Activated naive CD4-positive, alpha-beta T cell treated with anti-CD3 and anti-CD28 coated beads for 36 hours (primary cell): Measurements from ENCODE around the gene PRX. TPM values are rescaled to one million over a fixed set of nuclear protein-coding genes. Genes with fewer than 3 reads are reported as not detected.

Experiments
- CTCF ChIA-PET: fragments of 350-600 bp; sonication (Branson Sonifier 250); formaldehyde crosslinking; loops from one replicate; lab custom pipeline; 2021; ENCODE audit warnings: antibody characterized with exemption; lab: Charles Lee
- DNase-seq: peaks from one replicate; pipeline ENCODE4 v3.0.0-alpha.2; 2020
- H3K27ac Mint-ChIP-seq: one replicate; pipeline ENCODE4 v1.8.0; 2021; ENCODE audit warnings: mild to moderate bottlenecking, mixed read lengths
- H3K27me3 Mint-ChIP-seq: one replicate; pipeline ENCODE4 v1.8.0; 2021; ENCODE audit warnings: low read depth, mixed read lengths
- H3K36me3 Mint-ChIP-seq: one replicate; pipeline ENCODE4 v1.8.0; 2021; ENCODE audit warnings: low read depth, mixed read lengths
- H3K4me1 Mint-ChIP-seq: one replicate; pipeline ENCODE4 v1.8.0; 2021; ENCODE audit warnings: low read depth, mixed read lengths
- H3K4me3 Mint-ChIP-seq: one replicate; pipeline ENCODE4 v1.8.0; 2021; ENCODE audit warnings: mild to moderate bottlenecking, moderate library complexity, mixed read lengths
- H3K9me3 Mint-ChIP-seq: one replicate; pipeline ENCODE4 v1.8.0; 2021; ENCODE audit warnings: mixed read lengths
- intact Hi-C: fragments of 100-400 bp; cut with micrococcal nuclease; formaldehyde crosslinking; loops from one replicate; pipeline ENCODE4 v1.15.1; 2023
- total RNA-seq, 2 experiments: library from RNA; stranded (reverse); gene quantifications; one replicate each; pipeline ENCODE4 v1.2.3, GENCODE V29; 2021

Gene PRX
- total RNA-seq, 2 experiments from 2014 or later, result 1.5 TPM

- no peaks in the 10 kb centered on the region for H3K9me3 Mint-ChIP-seq
- no peak overlapping the region for H3K4me3 Mint-ChIP-seq
- H3K27me3 Mint-ChIP-seq, result no peaks in the 10 kb centered on the region
- intact Hi-C loops, result no loop called here
- CTCF ChIA-PET, result interaction anchor here (1.3 kb wide), 1 partner anchor 89 kb away, joined by 3 read pairs; no protein-coding TSS in a partner anchor
- H3K36me3 Mint-ChIP-seq, result no peaks in the 10 kb centered on the region
- no peak overlapping the region for H3K27ac Mint-ChIP-seq
- DNase-seq, result no peak
- peaks cover 8% of the 10 kb centered on the region for H3K4me1 Mint-ChIP-seq
These were observed 19.0 kb downstream of the PRX start for GRCh38 chr19:40393894-40394815.

GRCh38 chr19:40392894-40393517, 20.2 kb downstream of the PRX start:
- intact Hi-C loops, result no loop called here
- DNase-seq, result no peak
- Mint-ChIP-seq H3K27ac (no peak overlapping the region), H3K27me3 (no peaks in the 10 kb centered on the region), H3K9me3 (no peaks in the 10 kb centered on the region), H3K4me3 (no peak overlapping the region), H3K36me3 (no peaks in the 10 kb centered on the region), H3K4me1 (peaks cover 3% of the 10 kb centered on the region)
- CTCF ChIA-PET, result no interaction called here

- no peak overlapping the region for H3K4me3 Mint-ChIP-seq
- no peaks in the 10 kb centered on the region for H3K27me3 Mint-ChIP-seq
- H3K36me3 Mint-ChIP-seq, result no peaks in the 10 kb centered on the region
- intact Hi-C loops, result no loop called here
- no peaks in the 10 kb centered on the region for H3K9me3 Mint-ChIP-seq
- H3K4me1 Mint-ChIP-seq, result no peaks in the 10 kb centered on the region
- CTCF ChIA-PET, result no interaction called here
- no peak for DNase-seq
- H3K27ac Mint-ChIP-seq, result no peak overlapping the region
These were observed 21.1 kb downstream of the PRX start for GRCh38 chr19:40392123-40392522.

DNA sequence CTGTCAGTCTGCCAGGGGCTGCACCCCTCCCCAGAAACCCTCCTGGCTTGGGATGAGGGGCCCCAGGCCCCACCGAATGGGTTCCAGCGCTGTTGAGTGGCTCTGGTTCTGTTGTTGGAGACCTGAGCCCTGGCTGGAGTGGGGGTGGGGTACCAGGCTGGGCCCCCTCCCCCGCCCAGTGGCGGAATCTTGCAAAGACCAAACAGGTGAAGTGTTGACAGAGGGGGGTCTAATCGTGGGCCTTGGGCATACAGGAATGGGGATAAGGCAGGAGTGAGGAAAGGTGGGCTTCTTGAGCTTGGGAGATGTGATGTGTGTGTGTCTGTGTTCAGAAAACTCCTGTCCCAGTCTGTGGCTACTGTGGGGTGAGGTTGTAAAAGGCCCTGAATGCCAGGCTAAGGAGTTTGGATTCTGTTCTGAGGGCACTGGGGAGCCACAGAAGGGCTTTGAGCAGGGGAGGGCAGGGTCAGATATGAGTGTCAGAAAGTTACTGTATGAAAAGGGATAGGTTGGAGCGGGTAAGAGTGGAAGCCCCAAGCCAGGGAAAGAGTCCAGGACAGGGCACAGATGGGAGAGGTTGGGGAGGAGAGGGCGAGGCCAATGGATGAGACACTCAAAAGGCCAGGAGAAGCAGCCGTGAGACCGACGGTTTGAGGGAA, 23.0 kb downstream of the PRX start, which contains the start of gene HIPK4:
Gene HIPK4 (minus strand): TSS at position 98 of the 659 bp plus-strand sequence. CDS start 279 bp downstream, outside the sequence.
- H3K36me3 Mint-ChIP-seq, result no peaks in the 10 kb centered on the region
- H3K27ac Mint-ChIP-seq, result no peak within 1 kb of the TSS
- DNase-seq, result no peak
- H3K4me1 Mint-ChIP-seq, result no peaks in the 10 kb centered on the region
- no peaks in the 10 kb centered on the region for H3K27me3 Mint-ChIP-seq
- no peaks in the 10 kb centered on the region for H3K9me3 Mint-ChIP-seq
- intact Hi-C loops, result no loop called here
- CTCF ChIA-PET, result no interaction called here
- no peak within 1 kb of the TSS for H3K4me3 Mint-ChIP-seq

- Mint-ChIP-seq H3K36me3 (no peaks in the 10 kb centered on the region), H3K27ac (no peak overlapping the region), H3K9me3 (no peaks in the 10 kb centered on the region), H3K27me3 (no peaks in the 10 kb centered on the region), H3K4me1 (no peaks in the 10 kb centered on the region), H3K4me3 (no peak overlapping the region)
- intact Hi-C loops, result no loop called here
- DNase-seq, result no peak
- CTCF ChIA-PET, result no interaction called here
These were observed 23.6 kb downstream of the PRX start for GRCh38 chr19:40389404-40390083.

DNA sequence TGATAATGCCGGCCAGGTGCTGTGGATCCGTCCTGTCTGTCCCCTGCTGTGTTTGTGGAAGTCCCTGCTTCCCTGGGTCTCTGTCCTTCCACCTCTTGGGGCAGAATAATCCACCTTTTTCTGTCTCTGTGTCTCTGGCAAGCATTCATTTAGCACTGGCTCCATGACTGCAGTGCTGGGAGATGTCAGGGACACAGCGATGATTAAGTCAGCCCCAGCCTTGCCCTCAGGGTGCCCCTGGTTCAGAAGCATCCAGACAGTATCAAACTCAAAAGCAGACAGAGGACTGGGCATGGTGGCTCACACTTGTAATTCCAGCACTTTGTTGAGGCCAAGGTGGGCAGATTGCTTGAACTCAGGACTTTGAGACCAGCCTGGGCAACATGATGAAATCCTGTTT, 24.7 kb downstream of the PRX start:
- H3K4me1 Mint-ChIP-seq, result no peaks in the 10 kb centered on the region
- H3K4me3 Mint-ChIP-seq, result no peak overlapping the region
- H3K36me3 Mint-ChIP-seq, result no peaks in the 10 kb centered on the region
- CTCF ChIA-PET, result no interaction called here
- no peaks in the 10 kb centered on the region for H3K9me3 Mint-ChIP-seq
- no peak for DNase-seq
- H3K27me3 Mint-ChIP-seq, result no peaks in the 10 kb centered on the region
- intact Hi-C loops, result no loop called here
- H3K27ac Mint-ChIP-seq, result no peak overlapping the region

DNA sequence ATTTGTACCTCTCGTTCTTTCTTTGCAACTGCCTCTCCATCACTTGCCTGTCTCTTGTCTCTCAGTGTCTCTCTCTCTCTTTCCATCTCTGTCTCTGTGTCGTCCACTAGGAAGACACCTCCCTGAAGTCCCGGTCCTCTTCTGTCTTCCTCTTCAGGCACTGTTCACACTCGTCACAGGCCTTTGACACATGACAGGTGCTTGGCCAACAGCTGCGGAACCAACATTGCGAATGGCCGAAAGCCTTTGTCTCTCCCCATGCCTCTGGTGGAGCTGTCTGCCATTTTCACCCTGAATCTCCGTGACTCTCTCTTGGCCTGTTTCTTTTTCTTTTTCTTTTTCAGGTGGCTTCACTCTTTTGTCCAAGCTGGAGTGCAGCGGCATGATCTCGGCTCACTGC, 26.0 kb downstream of the PRX start:
- H3K4me3 Mint-ChIP-seq, result no peak overlapping the region
- no peaks in the 10 kb centered on the region for H3K27me3 Mint-ChIP-seq
- H3K4me1 Mint-ChIP-seq, result no peaks in the 10 kb centered on the region
- H3K36me3 Mint-ChIP-seq, result no peaks in the 10 kb centered on the region
- no peak for DNase-seq
- intact Hi-C loops, result no loop called here
- CTCF ChIA-PET, result no interaction called here
- no peaks in the 10 kb centered on the region for H3K9me3 Mint-ChIP-seq
- H3K27ac Mint-ChIP-seq, result no peak overlapping the region

DNA sequence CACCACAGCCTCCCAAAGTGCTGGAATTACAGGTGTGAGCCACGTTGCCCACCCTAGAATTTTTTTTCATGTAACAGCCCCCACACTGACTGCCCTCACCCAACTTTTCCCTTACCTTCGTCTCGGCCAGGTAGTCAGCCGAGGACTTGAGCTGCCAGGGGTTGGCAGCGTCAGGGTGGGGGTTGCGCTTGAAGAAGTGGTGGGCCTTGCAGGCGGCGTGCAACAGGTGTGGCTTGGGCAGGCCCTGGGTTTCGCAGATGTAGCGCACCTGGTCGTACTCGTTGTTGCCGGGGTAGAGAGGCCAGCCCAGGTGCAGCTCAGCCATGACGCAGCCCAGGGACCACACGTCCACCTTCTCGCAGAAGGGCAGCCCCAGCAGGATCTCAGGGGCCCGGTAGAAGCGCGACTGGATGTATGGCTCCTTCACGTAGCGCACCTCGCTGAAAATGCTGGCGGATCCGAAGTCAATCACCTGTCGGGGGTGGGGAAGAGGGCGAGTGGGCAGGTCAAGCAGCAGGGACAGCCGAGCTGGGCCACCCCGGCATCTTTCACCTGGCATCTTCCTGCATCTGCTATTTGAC, 29.4 kb downstream of the PRX start:
- CTCF ChIA-PET, result no interaction called here
- DNase-seq, result no peak
- Mint-ChIP-seq H3K4me1 (no peaks in the 10 kb centered on the region), H3K27ac (no peak overlapping the region), H3K27me3 (no peaks in the 10 kb centered on the region), H3K4me3 (no peak overlapping the region), H3K9me3 (no peaks in the 10 kb centered on the region), H3K36me3 (no peaks in the 10 kb centered on the region)
- intact Hi-C loops, result no loop called here

DNA sequence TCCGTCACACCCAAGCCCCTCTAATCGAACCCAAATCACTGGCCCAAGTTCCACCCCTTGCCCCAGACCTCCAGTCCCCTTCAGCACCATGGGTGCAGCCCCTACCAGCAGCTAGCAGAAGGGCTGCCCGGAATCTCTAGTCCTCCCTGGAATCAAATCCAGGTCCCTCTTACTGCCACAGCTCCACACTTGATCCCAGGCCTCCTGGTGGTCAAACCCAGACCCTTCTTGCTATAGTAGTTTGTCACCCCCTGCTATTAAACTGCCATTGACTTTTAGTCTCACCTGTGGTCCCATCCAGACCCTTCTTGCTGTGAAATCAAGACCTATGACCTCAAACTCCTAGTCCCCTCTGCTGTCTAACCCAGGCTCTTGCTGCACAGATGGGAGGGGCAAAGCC, 31.9 kb downstream of the PRX start:
- intact Hi-C loops, result no loop called here
- Mint-ChIP-seq H3K36me3 (no peaks in the 10 kb centered on the region), H3K9me3 (no peaks in the 10 kb centered on the region), H3K27me3 (no peaks in the 10 kb centered on the region), H3K4me3 (no peak overlapping the region), H3K27ac (no peak overlapping the region), H3K4me1 (no peaks in the 10 kb centered on the region)
- DNase-seq, result no peak
- CTCF ChIA-PET, result no interaction called here

DNA sequence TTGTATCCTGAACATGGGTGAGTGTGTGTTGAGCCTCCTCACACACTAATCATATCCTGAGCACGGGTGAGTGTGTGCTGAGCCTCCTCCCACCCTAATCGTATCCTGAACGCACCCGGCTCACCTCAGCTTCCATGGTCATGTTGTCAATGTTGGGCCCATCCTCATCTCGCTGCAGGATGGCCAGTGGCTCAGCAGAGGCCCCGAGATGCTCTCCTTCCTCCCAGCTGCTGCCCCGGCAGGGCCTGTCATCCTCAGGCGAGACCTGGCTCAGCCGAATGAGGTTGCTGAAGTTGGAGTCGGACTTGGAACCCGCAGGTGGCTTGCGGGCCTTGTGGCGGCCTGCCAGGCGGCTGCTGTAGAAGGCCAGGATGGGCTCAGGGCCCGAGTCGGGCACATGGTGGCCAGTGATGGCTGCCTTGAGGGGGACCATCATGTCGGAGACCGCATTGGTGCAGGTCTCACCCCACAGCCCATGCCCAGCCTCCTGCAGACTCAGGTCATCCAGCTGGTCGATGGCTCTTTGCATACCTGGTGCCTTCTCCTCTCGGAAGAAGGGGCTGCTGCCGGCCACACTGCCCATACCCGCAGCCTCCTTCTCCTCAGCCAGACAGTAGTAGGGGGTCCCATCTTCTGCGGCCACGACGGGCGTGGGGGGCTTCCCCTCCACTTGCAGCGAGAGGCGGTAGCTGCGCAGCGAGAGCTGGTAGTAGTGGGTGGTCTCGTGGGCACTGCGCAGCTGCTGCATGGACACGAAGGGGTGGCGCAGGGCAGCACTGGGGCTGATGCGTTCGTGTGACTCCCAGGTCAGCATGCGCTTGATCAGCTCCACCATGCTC, 32.8 kb downstream of the PRX start:
- Mint-ChIP-seq H3K27ac (no peak overlapping the region), H3K4me3 (no peak overlapping the region), H3K4me1 (no peaks in the 10 kb centered on the region), H3K9me3 (no peaks in the 10 kb centered on the region), H3K27me3 (no peaks in the 10 kb centered on the region), H3K36me3 (no peaks in the 10 kb centered on the region)
- DNase-seq, result no peak
- CTCF ChIA-PET, result interaction anchor here (0.5 kb wide), 1 partner anchor 270 kb away, joined by 3 read pairs; no protein-coding TSS in a partner anchor
- intact Hi-C loops, result no loop called here

DNA sequence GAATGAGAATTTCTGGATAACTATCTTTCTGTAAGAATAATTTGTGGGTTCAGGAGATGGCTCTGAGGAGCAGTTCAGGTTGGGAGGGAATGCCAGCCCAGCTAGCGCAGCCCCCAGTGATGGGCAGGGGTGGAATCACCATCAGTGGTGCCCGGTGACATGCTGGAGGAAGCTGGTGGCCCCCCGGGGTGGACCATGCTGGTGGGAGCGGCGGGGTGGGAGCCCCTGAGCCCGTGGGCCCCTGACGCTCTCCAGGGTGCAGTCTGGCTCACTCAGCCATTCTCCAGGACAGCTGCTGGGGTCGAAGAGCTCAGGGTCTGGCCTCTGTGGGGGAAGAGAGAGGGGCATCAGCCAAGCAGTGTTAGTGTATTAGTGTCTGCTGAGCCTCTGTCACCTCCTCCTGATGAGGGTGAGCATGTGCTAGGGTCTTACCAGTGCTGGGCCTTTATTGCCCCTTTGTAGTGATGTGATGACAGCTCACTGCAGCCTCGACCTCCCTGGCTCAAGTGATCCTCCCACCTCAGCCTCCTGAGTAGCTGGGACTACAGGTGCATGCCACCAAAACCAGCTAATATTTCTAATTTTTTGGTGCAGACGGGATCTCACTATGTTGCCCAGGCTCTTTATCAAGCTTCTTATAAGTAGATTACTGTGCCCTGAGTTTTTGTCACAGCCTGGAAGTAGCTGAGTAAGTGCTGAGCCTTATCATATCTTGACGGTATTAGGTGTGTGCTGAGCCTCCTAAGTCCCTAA, 33.6 kb downstream of the PRX start:
- Mint-ChIP-seq H3K27me3 (no peaks in the 10 kb centered on the region), H3K27ac (no peak overlapping the region), H3K9me3 (no peaks in the 10 kb centered on the region), H3K4me3 (no peak overlapping the region), H3K36me3 (no peaks in the 10 kb centered on the region), H3K4me1 (peaks cover 2% of the 10 kb centered on the region)
- intact Hi-C loops, result no loop called here
- DNase-seq, result no peak
- CTCF ChIA-PET, result interaction anchor here (0.5 kb wide), 1 partner anchor 269 kb away, joined by 3 read pairs; no protein-coding TSS in a partner anchor
